ENCODE results near the gene ZNF41. TPM values are rescaled to one million over a fixed set of nuclear protein-coding genes. Genes with fewer than 3 reads are reported as not detected.

ZNF41 gene
- total RNA-seq, 1 experiment from 2014 or later: 6.6 TPM

DNA sequence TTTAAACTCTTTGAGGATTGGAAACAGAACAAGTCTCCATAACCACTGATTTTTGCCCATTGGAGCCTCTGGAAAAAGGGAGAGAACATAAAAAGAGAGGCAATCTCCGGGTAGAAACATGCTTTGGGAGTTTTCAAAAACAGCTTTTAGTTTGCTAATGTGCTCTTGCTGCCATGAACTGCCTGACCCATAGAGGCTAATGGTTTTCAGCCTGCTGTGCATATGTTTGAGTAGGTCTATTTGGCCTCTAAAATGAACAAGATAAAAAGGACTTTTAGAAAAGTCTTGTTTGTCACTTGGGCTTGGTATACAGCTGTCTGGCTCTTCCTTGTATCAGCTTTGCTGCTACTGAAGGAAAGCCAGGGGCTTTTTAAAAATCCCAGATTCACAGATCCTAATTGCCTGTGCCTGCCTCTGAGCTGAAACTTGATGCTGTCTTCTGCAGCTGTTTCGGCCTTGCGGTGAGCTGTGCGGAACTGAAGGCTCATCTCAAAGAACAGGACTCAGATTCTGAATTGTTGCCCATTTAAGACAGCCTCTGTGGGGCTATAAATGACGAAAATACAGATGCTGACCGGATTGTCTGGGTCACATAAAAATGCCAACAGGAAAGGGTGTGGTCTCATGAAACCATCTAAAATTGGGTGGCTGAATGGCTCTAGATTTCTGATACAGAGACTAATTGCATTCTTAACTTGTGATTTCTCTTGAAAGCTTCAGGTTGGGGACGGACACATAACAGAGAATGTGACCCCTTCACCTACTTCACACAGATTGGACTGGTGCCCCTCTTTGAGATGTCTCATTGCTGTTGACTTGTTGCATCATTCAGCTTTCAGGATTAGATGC lies 18.4 kb upstream of the ZNF41 start:
- Histone ChIP-seq H3K9me3 (no peaks in the 10 kb centered on the region), H3K4me3 (ENCODE audit: low read depth, low read length) (no peak overlapping the region), H3K36me3 (ENCODE audit: control insufficient read depth, insufficient read depth, low read length) (no peaks in the 10 kb centered on the region), H3K4me1 (no peaks in the 10 kb centered on the region), H3K27me3 (replicated peaks; ENCODE audit: control insufficient read depth, insufficient read depth, low read length) (no peaks in the 10 kb centered on the region)
- Mint-ChIP-seq H3K9me3 (ENCODE audit: unreplicated experiment) (no peaks in the 10 kb centered on the region), H3K27ac (ENCODE audit: unreplicated experiment) (no peak overlapping the region), H3K27me3 (ENCODE audit: insufficient read depth, unreplicated experiment) (no peaks in the 10 kb centered on the region), H3K36me3 (ENCODE audit: insufficient read depth, unreplicated experiment) (peaks cover 9% of the 10 kb centered on the region), H3K4me1 (ENCODE audit: low read depth, unreplicated experiment) (no peaks in the 10 kb centered on the region), H3K4me3 (ENCODE audit: unreplicated experiment) (no peak overlapping the region)
- no peak for DNase-seq
- intact Hi-C loops (cut with micrococcal nuclease; ENCODE audit: unreplicated experiment): no loop called here
- ChIA-PET POLR2A (no interaction called here), CTCF (no interaction called here)
- BruUV-seq (replicated peaks): no TSS peak
- TF ChIP-seq, protein P1, sequence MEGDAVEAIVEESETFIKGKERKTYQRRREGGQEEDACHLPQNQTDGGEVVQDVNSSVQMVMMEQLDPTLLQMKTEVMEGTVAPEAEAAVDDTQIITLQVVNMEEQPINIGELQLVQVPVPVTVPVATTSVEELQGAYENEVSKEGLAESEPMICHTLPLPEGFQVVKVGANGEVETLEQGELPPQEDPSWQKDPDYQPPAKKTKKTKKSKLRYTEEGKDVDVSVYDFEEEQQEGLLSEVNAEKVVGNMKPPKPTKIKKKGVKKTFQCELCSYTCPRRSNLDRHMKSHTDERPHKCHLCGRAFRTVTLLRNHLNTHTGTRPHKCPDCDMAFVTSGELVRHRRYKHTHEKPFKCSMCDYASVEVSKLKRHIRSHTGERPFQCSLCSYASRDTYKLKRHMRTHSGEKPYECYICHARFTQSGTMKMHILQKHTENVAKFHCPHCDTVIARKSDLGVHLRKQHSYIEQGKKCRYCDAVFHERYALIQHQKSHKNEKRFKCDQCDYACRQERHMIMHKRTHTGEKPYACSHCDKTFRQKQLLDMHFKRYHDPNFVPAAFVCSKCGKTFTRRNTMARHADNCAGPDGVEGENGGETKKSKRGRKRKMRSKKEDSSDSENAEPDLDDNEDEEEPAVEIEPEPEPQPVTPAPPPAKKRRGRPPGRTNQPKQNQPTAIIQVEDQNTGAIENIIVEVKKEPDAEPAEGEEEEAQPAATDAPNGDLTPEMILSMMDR (IDR thresholded peaks at IDR 0.05; ENCODE audit: insufficient read depth in 1 of 2, low read depth in 1 of 2, low read length in 1 of 2, severe bottlenecking in 1 of 2, unreplicated experiment in 1 of 2): no peak

DNA sequence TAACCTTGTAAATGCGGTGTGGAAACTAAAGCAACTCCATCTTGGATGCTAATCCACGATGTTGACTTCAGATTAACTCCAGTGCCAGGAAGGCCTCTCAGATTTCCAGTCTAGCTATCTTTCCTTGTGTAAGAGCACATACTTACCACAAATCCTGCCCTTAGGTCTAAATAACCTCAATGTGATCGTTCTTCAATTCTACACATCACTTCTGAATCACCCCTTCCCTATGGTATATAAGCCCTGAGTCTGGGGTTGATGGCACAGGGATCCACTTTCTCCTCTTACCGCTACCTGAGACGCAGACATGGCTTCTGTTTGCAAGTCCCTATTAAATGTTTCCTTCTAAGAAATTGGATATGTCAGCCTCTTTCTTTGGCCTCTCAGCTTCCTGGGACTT lies 17.5 kb upstream of the ZNF41 start:
- intact Hi-C loops (cut with micrococcal nuclease; ENCODE audit: unreplicated experiment): no loop called here
- POLR2A ChIA-PET: no interaction called here
- Mint-ChIP-seq H3K27me3 (ENCODE audit: insufficient read depth, unreplicated experiment) (no peaks in the 10 kb centered on the region), H3K4me3 (ENCODE audit: unreplicated experiment) (no peak overlapping the region), H3K4me1 (ENCODE audit: low read depth, unreplicated experiment) (no peaks in the 10 kb centered on the region), H3K36me3 (ENCODE audit: insufficient read depth, unreplicated experiment) (peaks cover 9% of the 10 kb centered on the region), H3K27ac (ENCODE audit: unreplicated experiment) (no peak overlapping the region), H3K9me3 (ENCODE audit: unreplicated experiment) (no peaks in the 10 kb centered on the region)
- BruUV-seq (replicated peaks): no TSS peak
- Histone ChIP-seq H3K36me3 (ENCODE audit: control insufficient read depth, insufficient read depth, low read length) (no peaks in the 10 kb centered on the region), H3K9me3 (no peaks in the 10 kb centered on the region), H3K4me3 (ENCODE audit: low read depth, low read length) (no peak overlapping the region), H3K4me1 (no peaks in the 10 kb centered on the region), H3K27me3 (replicated peaks; ENCODE audit: control insufficient read depth, insufficient read depth, low read length) (no peaks in the 10 kb centered on the region)
- DNase-seq: no peak
- CTCF ChIA-PET: no interaction called here
- TF ChIP-seq, protein P1 (IDR thresholded peaks at IDR 0.05; ENCODE audit: insufficient read depth in 1 of 2, low read depth in 1 of 2, low read length in 1 of 2, severe bottlenecking in 1 of 2, unreplicated experiment in 1 of 2): no peak

DNA sequence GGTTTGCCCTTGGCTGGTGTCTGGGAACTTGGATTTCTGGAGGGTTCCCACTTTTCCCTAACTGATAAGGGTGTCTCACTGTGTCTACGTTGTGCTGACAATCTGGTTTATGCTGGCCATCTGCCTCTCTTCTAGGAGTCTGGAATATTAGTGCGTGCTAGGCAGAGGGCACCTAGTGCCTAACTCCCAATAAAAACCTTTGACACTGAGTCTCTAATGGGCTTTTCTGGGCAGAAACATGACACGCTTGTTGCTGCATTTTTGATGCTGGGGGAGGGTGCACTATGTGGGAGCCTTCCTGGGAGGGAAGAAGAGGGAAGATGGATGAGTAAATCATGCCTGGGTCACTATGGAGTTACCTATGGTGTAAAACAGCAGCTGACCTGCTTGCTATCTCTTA lies 16.3 kb upstream of the ZNF41 start:
- Histone ChIP-seq H3K4me3 (ENCODE audit: low read depth, low read length) (no peak overlapping the region), H3K36me3 (ENCODE audit: control insufficient read depth, insufficient read depth, low read length) (no peaks in the 10 kb centered on the region), H3K27me3 (replicated peaks; ENCODE audit: control insufficient read depth, insufficient read depth, low read length) (no peaks in the 10 kb centered on the region), H3K4me1 (no peaks in the 10 kb centered on the region), H3K9me3 (no peaks in the 10 kb centered on the region)
- Mint-ChIP-seq H3K27ac (ENCODE audit: unreplicated experiment) (no peak overlapping the region), H3K9me3 (ENCODE audit: unreplicated experiment) (no peaks in the 10 kb centered on the region), H3K36me3 (ENCODE audit: insufficient read depth, unreplicated experiment) (peaks cover 9% of the 10 kb centered on the region), H3K27me3 (ENCODE audit: insufficient read depth, unreplicated experiment) (no peaks in the 10 kb centered on the region), H3K4me3 (ENCODE audit: unreplicated experiment) (no peak overlapping the region), H3K4me1 (ENCODE audit: low read depth, unreplicated experiment) (no peaks in the 10 kb centered on the region)
- no TSS peak for BruUV-seq (replicated peaks)
- ChIA-PET CTCF (no interaction called here), POLR2A (no interaction called here)
- intact Hi-C loops (cut with micrococcal nuclease; ENCODE audit: unreplicated experiment): no loop called here
- TF ChIP-seq, protein P1 (IDR thresholded peaks at IDR 0.05; ENCODE audit: insufficient read depth in 1 of 2, low read depth in 1 of 2, low read length in 1 of 2, severe bottlenecking in 1 of 2, unreplicated experiment in 1 of 2): no peak
- no peak for DNase-seq
